ENCODE data around the gene DGKB.

Gene DGKB

GRCh38 chr7:14207138-14207537 lies 695.4 kb downstream of the DGKB start:
- TF ChIP-seq, protein P1, sequence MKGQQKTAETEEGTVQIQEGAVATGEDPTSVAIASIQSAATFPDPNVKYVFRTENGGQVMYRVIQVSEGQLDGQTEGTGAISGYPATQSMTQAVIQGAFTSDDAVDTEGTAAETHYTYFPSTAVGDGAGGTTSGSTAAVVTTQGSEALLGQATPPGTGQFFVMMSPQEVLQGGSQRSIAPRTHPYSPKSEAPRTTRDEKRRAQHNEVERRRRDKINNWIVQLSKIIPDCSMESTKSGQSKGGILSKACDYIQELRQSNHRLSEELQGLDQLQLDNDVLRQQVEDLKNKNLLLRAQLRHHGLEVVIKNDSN (IDR thresholded peaks at IDR 0.05), result no peak
- TF ChIP-seq EP300 (IDR thresholded peaks at IDR 0.05; ENCODE audit: borderline replicate concordance) (no peak), NFIC (IDR thresholded peaks at IDR 0.05) (no peak), TCF12 (IDR thresholded peaks at IDR 0.05; ENCODE audit: low read depth) (no peak), CEBPB (IDR thresholded peaks at IDR 0.05) (no peak)

GRCh38 chr7:14206121-14206520 lies 696.4 kb downstream of the DGKB start:
- TF ChIP-seq, protein P2, sequence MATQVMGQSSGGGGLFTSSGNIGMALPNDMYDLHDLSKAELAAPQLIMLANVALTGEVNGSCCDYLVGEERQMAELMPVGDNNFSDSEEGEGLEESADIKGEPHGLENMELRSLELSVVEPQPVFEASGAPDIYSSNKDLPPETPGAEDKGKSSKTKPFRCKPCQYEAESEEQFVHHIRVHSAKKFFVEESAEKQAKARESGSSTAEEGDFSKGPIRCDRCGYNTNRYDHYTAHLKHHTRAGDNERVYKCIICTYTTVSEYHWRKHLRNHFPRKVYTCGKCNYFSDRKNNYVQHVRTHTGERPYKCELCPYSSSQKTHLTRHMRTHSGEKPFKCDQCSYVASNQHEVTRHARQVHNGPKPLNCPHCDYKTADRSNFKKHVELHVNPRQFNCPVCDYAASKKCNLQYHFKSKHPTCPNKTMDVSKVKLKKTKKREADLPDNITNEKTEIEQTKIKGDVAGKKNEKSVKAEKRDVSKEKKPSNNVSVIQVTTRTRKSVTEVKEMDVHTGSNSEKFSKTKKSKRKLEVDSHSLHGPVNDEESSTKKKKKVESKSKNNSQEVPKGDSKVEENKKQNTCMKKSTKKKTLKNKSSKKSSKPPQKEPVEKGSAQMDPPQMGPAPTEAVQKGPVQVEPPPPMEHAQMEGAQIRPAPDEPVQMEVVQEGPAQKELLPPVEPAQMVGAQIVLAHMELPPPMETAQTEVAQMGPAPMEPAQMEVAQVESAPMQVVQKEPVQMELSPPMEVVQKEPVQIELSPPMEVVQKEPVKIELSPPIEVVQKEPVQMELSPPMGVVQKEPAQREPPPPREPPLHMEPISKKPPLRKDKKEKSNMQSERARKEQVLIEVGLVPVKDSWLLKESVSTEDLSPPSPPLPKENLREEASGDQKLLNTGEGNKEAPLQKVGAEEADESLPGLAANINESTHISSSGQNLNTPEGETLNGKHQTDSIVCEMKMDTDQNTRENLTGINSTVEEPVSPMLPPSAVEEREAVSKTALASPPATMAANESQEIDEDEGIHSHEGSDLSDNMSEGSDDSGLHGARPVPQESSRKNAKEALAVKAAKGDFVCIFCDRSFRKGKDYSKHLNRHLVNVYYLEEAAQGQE (IDR thresholded peaks at IDR 0.05; ENCODE audit: low read depth), result no peak
- TF ChIP-seq RAD21 (IDR thresholded peaks at IDR 0.05; ENCODE audit: low read depth), result no peak
- no peak for TF ChIP-seq ZBTB7A (IDR thresholded peaks at IDR 0.05; ENCODE audit: low read depth)
- no peak for TF ChIP-seq EGR1 (IDR thresholded peaks at IDR 0.05)
- no peak for TF ChIP-seq CEBPB (IDR thresholded peaks at IDR 0.05)
- TF ChIP-seq TAF1 (IDR thresholded peaks at IDR 0.05; ENCODE audit: low read depth), result no peak
- no peak for TF ChIP-seq TEAD4 (IDR thresholded peaks at IDR 0.05)
- no peak for TF ChIP-seq EP300 (IDR thresholded peaks at IDR 0.05; ENCODE audit: borderline replicate concordance)
- no peak for TF ChIP-seq CREB1 (IDR thresholded peaks at IDR 0.05; ENCODE audit: low read depth)
- TF ChIP-seq, protein P1 (IDR thresholded peaks at IDR 0.05), result no peak

GRCh38 chr7:14201353-14201752 lies 701.2 kb downstream of the DGKB start:
- TF ChIP-seq ZBTB7A (IDR thresholded peaks at IDR 0.05; ENCODE audit: low read depth) (no peak), FOXM1 (IDR thresholded peaks at IDR 0.05; ENCODE audit: borderline replicate concordance, low read depth) (no peak), YY1 (IDR thresholded peaks at IDR 0.05; ENCODE audit: low read depth) (no peak), EP300 (IDR thresholded peaks at IDR 0.05; ENCODE audit: borderline replicate concordance) (no peak), TEAD4 (IDR thresholded peaks at IDR 0.05) (no peak), CREB1 (IDR thresholded peaks at IDR 0.05; ENCODE audit: low read depth) (no peak), TAF1 (IDR thresholded peaks at IDR 0.05; ENCODE audit: low read depth) (no peak), RAD21 (IDR thresholded peaks at IDR 0.05; ENCODE audit: low read depth) (no peak), CEBPB (IDR thresholded peaks at IDR 0.05) (no peak), TCF12 (IDR thresholded peaks at IDR 0.05; ENCODE audit: low read depth) (no peak), NFIC (IDR thresholded peaks at IDR 0.05) (no peak), EGR1 (IDR thresholded peaks at IDR 0.05) (no peak)
- TF ChIP-seq, protein P3, sequence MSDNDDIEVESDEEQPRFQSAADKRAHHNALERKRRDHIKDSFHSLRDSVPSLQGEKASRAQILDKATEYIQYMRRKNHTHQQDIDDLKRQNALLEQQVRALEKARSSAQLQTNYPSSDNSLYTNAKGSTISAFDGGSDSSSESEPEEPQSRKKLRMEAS (IDR thresholded peaks at IDR 0.05), result no peak
- TF ChIP-seq, protein P2 (IDR thresholded peaks at IDR 0.05; ENCODE audit: low read depth), result no peak
- TF ChIP-seq, protein P1 (IDR thresholded peaks at IDR 0.05), result no peak

DNA sequence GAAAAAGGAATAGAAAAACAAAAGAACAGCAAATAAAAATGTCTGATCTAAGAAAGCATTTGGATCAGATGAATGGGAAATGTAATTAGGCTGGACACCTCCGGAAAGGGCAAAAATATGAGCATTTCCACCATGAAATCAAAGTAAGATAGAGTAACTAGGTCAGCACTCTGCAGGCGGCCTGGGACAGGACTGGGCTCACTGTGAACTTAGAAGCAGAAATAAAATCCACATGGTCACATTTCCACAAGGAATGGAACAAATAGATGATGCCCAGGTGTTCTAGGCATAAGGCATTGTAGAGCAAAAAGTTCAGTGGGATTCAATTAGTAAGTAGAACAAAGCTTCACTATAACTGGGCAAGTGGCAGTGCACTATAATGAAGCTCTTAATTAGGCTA lies 703.2 kb downstream of the DGKB start:
- TF ChIP-seq, protein P2 (IDR thresholded peaks at IDR 0.05; ENCODE audit: low read depth), result no peak
- TF ChIP-seq FOXM1 (IDR thresholded peaks at IDR 0.05; ENCODE audit: borderline replicate concordance, low read depth), result no peak
- no peak for TF ChIP-seq CEBPB (IDR thresholded peaks at IDR 0.05)
- TF ChIP-seq EGR1 (IDR thresholded peaks at IDR 0.05), result no peak

DNA sequence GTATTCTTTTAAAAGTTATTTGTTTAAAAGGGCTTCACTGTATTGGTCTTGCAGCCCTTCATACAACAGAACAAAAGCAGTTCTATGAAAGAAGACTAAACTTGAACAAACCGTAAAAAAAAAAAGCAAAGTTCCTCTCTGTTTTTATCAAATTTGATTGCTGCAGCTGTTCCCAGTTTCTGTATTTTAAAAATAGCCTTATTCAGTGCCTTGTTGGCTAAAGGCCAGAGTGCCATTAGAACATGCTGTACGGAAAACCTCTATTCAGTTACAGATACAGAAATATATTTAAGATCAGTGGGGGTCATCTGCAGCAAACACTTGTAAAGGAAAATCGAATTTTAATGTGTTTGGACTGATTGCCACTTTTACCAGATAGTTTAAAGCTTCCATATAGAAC lies 705.3 kb downstream of the DGKB start:
- TF ChIP-seq ZBTB7A (IDR thresholded peaks at IDR 0.05; ENCODE audit: low read depth) (no peak), EP300 (IDR thresholded peaks at IDR 0.05; ENCODE audit: borderline replicate concordance) (no peak), CEBPB (IDR thresholded peaks at IDR 0.05) (no peak), CREB1 (IDR thresholded peaks at IDR 0.05; ENCODE audit: low read depth) (no peak), TAF1 (IDR thresholded peaks at IDR 0.05; ENCODE audit: low read depth) (no peak), YY1 (IDR thresholded peaks at IDR 0.05; ENCODE audit: low read depth) (no peak), TCF12 (IDR thresholded peaks at IDR 0.05; ENCODE audit: low read depth) (no peak), NFIC (IDR thresholded peaks at IDR 0.05) (no peak)
- TF ChIP-seq, protein P3 (IDR thresholded peaks at IDR 0.05), result no peak

All from Ishikawa (cell line).